T-helper 2 cell treated with Interferon-gamma antibody and Interleukin-4, amounts not matched to agents 5 μg/mL and 100 μg/mL, for 36 hours (primary cell): ENCODE measurements around the gene GSK3A.

Source experiments
- DNase-seq: peaks from one replicate; pipeline ENCODE4 v3.0.0; 2021; ENCODE audit warnings: low spot score
- H3K27ac Mint-ChIP-seq: one replicate; pipeline ENCODE4 v1.8.0; 2021; ENCODE audit warnings: mild to moderate bottlenecking, mixed read lengths
- H3K27me3 Mint-ChIP-seq: one replicate; pipeline ENCODE4 v1.8.0; 2021; ENCODE audit warnings: low read depth, mixed read lengths
- H3K36me3 Mint-ChIP-seq: one replicate; pipeline ENCODE4 v1.8.0; 2021; ENCODE audit warnings: low read depth, mixed read lengths
- H3K4me1 Mint-ChIP-seq: one replicate; pipeline ENCODE4 v1.8.0; 2021; ENCODE audit warnings: low read depth, mixed read lengths
- H3K4me3 Mint-ChIP-seq: one replicate; pipeline ENCODE4 v1.8.0; 2022; ENCODE audit warnings: mild to moderate bottlenecking, moderate library complexity, mixed read lengths
- H3K9me3 Mint-ChIP-seq: one replicate; pipeline ENCODE4 v1.8.0; 2021; ENCODE audit warnings: mixed read lengths

GSK3A gene

GRCh38 chr19:42224940-42225717, 17.3 kb downstream of the GSK3A start:
- H3K4me3 Mint-ChIP-seq = no peak overlapping the region
- peaks cover 55% of the 10 kb centered on the region for H3K36me3 Mint-ChIP-seq
- no peaks in the 10 kb centered on the region for H3K27me3 Mint-ChIP-seq
- peaks cover 22% of the 10 kb centered on the region for H3K4me1 Mint-ChIP-seq
- no peak overlapping the region for H3K27ac Mint-ChIP-seq
- no peak for DNase-seq
- H3K9me3 Mint-ChIP-seq = no peaks in the 10 kb centered on the region

- peaks cover 34% of the 10 kb centered on the region for H3K4me1 Mint-ChIP-seq
- H3K4me3 Mint-ChIP-seq = peak overlapping the region; percentile 100
- no peak for DNase-seq
- peaks cover 33% of the 10 kb centered on the region for H3K36me3 Mint-ChIP-seq
- H3K27ac Mint-ChIP-seq = peak overlapping the region; percentile 98
- peaks cover 2% of the 10 kb centered on the region for H3K27me3 Mint-ChIP-seq
- no peaks in the 10 kb centered on the region for H3K9me3 Mint-ChIP-seq
Measured at GRCh38 chr19:42220751-42221097, 21.7 kb downstream of the GSK3A start.

GRCh38 chr19:42219812-42220750, 22.3 kb downstream of the GSK3A start, which contains the start of gene ZNF526:
Gene ZNF526, plus strand, starts transcription at chr19:42220312. Its CDS starts 4,092 bp downstream, at chr19:42224404.
- H3K4me1 Mint-ChIP-seq = peaks cover 40% of the 10 kb centered on the region

GRCh38 chr19:42217520-42218437, 24.6 kb downstream of the GSK3A start, which contains the start of gene DEDD2:
Gene DEDD2, minus strand, starts transcription at chr19:42217677. Its CDS starts 670 bp downstream, at chr19:42217007.
- H3K4me1 Mint-ChIP-seq = peaks cover 58% of the 10 kb centered on the region
- H3K9me3 Mint-ChIP-seq = no peaks in the 10 kb centered on the region
- H3K27ac Mint-ChIP-seq = peak within 1 kb of the TSS; percentile 100

More at GRCh38 chr19:42219812-42220750, 22.3 kb downstream of the GSK3A start, which contains the start of gene ZNF526:
- Mint-ChIP-seq H3K27ac (peak within 1 kb of the TSS; percentile 98), H3K4me3 (peak within 1 kb of the TSS; percentile 100), H3K27me3 (peaks cover 2% of the 10 kb centered on the region), H3K36me3 (peaks cover 36% of the 10 kb centered on the region), H3K9me3 (no peaks in the 10 kb centered on the region)
- DNase-seq = peak; percentile 98

GRCh38 chr19:42216653-42217519, 25.5 kb downstream of the GSK3A start:
- H3K4me1 Mint-ChIP-seq = peaks cover 57% of the 10 kb centered on the region
- H3K27ac Mint-ChIP-seq = peak overlapping the region; percentile 100
- H3K27me3 Mint-ChIP-seq = peaks cover 2% of the 10 kb centered on the region
- peaks cover 44% of the 10 kb centered on the region for H3K36me3 Mint-ChIP-seq
- DNase-seq = peak; percentile 33
- no peaks in the 10 kb centered on the region for H3K9me3 Mint-ChIP-seq
- H3K4me3 Mint-ChIP-seq = peak overlapping the region; percentile 100

More at GRCh38 chr19:42217520-42218437, 24.6 kb downstream of the GSK3A start, which contains the start of gene DEDD2:
- DNase-seq = peak; percentile 100
- Mint-ChIP-seq H3K27me3 (peaks cover 2% of the 10 kb centered on the region), H3K4me3 (peak within 1 kb of the TSS; percentile 100), H3K36me3 (peaks cover 48% of the 10 kb centered on the region)

GRCh38 chr19:42214810-42215485, 27.5 kb downstream of the GSK3A start:
- DNase-seq = no peak
- Mint-ChIP-seq H3K4me3 (peak overlapping the region; percentile 100), H3K9me3 (no peaks in the 10 kb centered on the region), H3K27ac (peak overlapping the region; percentile 36), H3K27me3 (peaks cover 2% of the 10 kb centered on the region), H3K4me1 (peaks cover 50% of the 10 kb centered on the region), H3K36me3 (peaks cover 42% of the 10 kb centered on the region)

GRCh38 chr19:42212886-42213285, 29.5 kb downstream of the GSK3A start:
- H3K4me1 Mint-ChIP-seq = peaks cover 43% of the 10 kb centered on the region
- peak overlapping the region; percentile 11 for H3K4me3 Mint-ChIP-seq
- DNase-seq = no peak
- H3K9me3 Mint-ChIP-seq = no peaks in the 10 kb centered on the region
- peak overlapping the region; percentile 34 for H3K27ac Mint-ChIP-seq
- peaks cover 2% of the 10 kb centered on the region for H3K27me3 Mint-ChIP-seq
- peaks cover 60% of the 10 kb centered on the region for H3K36me3 Mint-ChIP-seq

GRCh38 chr19:42208612-42209011, 33.8 kb downstream of the GSK3A start:
- Mint-ChIP-seq H3K4me1 (peaks cover 30% of the 10 kb centered on the region), H3K27me3 (no peaks in the 10 kb centered on the region), H3K36me3 (peaks cover 60% of the 10 kb centered on the region), H3K9me3 (no peaks in the 10 kb centered on the region), H3K4me3 (no peak overlapping the region), H3K27ac (peak overlapping the region; percentile 20)
- no peak for DNase-seq

- Mint-ChIP-seq H3K27ac (peak overlapping the region; percentile 79), H3K36me3 (peaks cover 59% of the 10 kb centered on the region), H3K9me3 (no peaks in the 10 kb centered on the region), H3K27me3 (no peaks in the 10 kb centered on the region), H3K4me3 (peak overlapping the region; percentile 19), H3K4me1 (peaks cover 28% of the 10 kb centered on the region)
- no peak for DNase-seq
Measured at GRCh38 chr19:42207767-42208271, 34.6 kb downstream of the GSK3A start.

GRCh38 chr19:42206871-42207755, 35.3 kb downstream of the GSK3A start:
- peak overlapping the region; percentile 79 for H3K27ac Mint-ChIP-seq
- peak overlapping the region; percentile 19 for H3K4me3 Mint-ChIP-seq
- H3K27me3 Mint-ChIP-seq = no peaks in the 10 kb centered on the region
- DNase-seq = no peak
- peaks cover 32% of the 10 kb centered on the region for H3K4me1 Mint-ChIP-seq
- peaks cover 63% of the 10 kb centered on the region for H3K36me3 Mint-ChIP-seq
- H3K9me3 Mint-ChIP-seq = no peaks in the 10 kb centered on the region

GRCh38 chr19:42204664-42205063, 37.7 kb downstream of the GSK3A start:
- peaks cover 79% of the 10 kb centered on the region for H3K36me3 Mint-ChIP-seq
- H3K4me1 Mint-ChIP-seq = peaks cover 56% of the 10 kb centered on the region
- H3K27ac Mint-ChIP-seq = no peak overlapping the region
- H3K4me3 Mint-ChIP-seq = no peak overlapping the region
- H3K27me3 Mint-ChIP-seq = no peaks in the 10 kb centered on the region
- no peaks in the 10 kb centered on the region for H3K9me3 Mint-ChIP-seq
- DNase-seq = no peak
